Measurements from ENCODE around the gene GTF2F1.
"Not testable (repeated sequence)": the region's sequence is repeated elsewhere in the genome, so short reads cannot be mapped to it uniquely, and the experiment has no call there.

Gene GTF2F1

DNA sequence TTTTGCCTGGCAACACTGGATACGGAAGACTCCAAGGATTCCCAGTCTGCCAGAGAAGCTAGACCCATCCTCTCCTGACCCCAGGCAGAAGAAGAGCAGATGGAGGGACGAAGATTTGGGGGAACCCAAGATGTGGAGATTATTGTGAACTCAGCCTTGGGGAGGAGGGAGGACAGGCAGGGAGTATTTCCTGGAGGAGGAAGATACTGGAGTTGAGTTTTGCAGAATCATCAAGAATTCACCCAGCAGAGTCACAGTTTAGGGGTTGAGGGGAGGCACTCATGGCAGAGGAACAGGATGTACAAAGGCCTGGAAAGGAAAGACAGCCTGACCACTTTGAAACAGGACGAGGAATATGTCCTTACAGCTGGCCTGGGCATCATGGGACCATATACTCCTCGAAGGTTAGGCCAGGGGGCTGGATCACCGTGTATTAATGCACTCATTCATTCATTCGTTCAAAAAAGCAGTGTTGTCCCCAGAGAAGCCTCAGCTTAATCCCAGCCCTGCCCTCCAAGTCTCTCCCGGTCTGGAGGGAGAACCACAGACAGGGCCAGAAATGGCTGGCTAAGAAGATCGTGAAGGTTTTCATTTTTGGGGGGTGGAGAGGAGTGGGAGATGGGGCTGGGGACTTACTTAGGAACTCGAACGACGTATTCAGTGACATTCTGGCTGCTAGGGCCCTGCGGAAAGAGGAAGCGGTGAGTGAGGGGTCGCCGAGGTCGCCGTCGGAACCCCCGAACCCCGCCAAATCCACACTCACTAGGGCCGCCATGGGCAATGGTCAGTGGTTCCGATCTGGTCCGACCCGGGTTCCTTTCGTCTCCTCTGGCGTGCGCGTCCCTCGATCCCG is 517 bp downstream of the GTF2F1 start:
- peak overlapping the region; percentile 94 for H3K4me3 ChIP-seq (ENCODE audit: low read depth, low read length)

DNA sequence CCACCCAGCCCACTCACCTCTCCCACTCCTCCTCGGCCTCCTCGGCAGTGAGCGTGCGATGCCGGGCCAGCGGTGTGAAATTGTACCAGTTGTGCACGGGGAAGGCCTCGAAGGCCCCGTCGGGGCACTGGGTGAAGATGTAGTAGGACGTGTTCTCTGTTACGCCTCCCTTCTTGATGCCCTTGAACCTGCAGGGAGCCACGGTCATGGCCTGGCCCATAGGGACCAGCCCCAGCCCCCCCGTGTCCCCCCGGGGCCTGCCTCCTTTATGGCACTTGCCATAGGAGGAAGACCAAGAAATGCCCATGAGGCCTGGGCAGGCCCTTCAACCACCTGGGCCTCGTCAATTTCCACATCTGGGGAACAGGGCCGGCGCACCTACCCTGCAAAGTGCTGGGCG is 5.6 kb downstream of the GTF2F1 start:
- H3K4me3 ChIP-seq (ENCODE audit: low read depth, low read length) = no peak overlapping the region

DNA sequence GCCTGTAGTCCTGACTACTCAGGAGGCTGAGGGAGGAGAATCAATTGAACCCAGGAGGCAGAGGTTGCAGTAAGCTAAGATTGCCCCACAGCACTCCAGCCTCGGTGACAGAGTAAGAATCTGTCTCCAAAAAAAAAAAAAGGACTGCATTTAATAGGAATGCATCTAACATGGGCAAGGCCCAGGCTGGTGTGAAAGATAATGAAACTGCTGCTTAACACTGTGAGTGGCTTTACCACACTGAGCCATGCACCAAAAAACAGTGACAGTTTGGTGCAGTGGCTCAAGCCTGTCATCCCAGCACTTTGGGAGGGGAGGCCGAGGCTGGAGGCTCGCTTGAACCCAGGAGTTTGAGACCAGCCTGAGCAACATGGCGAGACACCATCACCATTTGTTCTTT is 8.6 kb downstream of the GTF2F1 start:
- H3K4me3 ChIP-seq (ENCODE audit: low read depth, low read length) = no peak overlapping the region

DNA sequence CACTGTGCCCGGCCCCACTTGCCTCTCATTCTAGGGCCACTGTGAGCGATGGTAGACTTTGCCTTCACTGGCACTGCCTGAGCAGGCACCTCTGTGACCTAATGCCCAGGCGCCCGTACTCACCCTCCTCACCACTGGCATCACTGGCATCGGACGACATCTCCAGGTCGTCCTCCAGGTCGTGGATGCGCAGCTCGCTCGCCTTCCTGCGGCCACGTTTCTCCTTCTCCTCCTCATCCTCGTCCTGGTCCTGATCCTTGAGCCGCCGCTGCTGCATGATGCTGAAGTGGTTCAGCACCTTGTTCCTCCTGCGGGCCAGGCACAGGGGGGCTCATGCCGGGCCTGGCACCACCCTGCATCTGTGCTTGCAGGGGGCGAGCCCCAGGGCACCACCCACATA is 9.8 kb downstream of the GTF2F1 start:
- H3K4me3 ChIP-seq (ENCODE audit: low read depth, low read length) = no peak overlapping the region

DNA sequence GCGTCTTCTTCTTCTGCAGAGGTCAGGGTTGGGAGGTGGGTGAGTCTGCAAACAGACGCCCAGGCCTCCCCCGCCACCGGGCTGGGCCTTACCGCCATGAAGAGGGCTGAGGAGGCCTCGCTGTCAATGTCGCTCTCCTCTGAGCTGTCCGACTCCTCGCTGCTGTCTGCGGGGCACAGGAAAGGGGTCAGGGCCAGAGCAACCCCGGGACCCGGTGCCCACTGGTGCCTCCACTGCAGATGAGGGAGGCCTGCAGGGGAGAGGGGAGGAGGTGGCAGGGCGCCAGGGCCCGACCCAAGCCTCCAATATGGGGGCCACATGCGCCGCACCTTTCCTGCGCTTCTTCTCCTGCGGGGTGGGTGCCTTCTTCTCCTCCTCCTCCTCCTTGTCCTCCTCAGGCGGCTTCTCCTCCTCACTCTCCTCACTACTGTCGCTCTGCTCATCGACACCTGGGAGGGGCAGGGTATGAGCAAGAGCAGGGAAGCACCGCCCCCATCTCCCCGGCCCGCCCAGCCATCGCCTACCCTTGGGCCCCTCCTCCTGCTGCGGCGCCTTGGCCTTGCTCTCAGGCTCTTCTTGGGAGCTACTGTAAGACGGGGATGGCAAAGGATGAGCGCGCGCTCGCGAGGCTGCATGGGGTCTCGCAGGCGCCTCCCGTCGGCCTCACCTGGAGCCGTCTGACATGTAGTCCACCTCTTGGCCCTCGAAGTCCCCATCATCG is 11.8 kb downstream of the GTF2F1 start:
- no peak overlapping the region for H3K4me3 ChIP-seq (ENCODE audit: low read depth, low read length)

DNA sequence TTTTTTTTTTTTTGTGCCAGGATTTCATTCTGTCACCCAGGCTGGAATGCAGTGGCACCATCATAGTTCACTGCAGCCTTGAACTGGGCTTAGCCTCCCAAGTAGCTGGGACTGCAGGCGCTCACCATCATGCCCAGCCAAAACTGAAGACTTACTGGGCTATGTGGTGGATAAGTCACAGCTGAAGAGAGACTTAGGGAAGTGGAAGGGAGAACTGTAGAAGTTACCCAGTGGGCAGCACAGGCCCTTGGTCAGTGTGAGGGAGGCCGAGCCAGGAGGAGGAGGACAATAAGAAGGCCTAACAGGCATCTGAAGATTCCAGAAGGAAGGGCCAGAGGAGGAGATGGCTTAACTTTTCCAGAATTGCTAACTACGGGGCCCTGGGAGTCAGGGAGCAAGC is 13.2 kb downstream of the GTF2F1 start:
- H3K4me3 ChIP-seq (ENCODE audit: low read depth, low read length) = no peak overlapping the region

DNA sequence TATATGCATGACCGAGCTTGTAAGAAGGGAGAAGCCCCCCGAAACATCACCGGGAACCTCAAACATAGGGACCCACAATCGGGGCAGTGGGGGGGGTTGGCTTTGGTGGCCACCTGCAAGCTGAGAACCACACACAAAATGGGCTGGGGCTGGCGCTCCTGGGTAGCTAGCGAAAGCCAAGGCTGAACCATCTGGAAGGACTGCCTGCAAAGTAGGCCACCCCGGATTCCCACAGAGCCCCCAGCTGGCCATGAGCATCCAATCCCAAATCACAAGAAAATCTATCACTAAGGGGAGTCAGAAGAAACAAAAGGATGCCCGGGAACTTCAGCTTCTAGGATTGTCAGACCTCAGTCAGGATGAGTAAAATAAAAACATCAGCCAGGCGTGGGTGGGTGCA is 14.5 kb downstream of the GTF2F1 start:
- H3K4me3 ChIP-seq (ENCODE audit: low read depth, low read length) = no peak overlapping the region

DNA sequence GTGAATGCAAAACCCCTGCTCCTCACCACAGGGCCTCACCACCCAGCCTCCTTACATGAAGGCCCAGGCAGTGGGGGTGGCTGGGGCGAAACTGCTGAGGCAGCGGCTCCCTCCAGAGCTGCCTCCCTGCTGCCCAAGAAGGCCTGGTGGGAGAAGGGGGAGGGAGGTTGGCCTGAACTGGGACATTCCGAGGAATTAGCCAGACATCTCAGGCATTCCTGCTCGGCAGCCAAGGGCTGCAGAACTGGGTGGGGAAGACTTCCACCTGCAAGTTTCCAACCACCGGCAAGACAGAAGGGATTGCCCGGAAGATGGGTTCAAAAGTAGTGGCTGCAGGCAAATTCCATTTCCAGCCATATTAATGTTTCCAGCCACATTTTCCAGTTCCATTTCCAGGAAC is 14.9 kb downstream of the GTF2F1 start:
- H3K4me3 ChIP-seq (ENCODE audit: low read depth, low read length) = no peak overlapping the region

DNA sequence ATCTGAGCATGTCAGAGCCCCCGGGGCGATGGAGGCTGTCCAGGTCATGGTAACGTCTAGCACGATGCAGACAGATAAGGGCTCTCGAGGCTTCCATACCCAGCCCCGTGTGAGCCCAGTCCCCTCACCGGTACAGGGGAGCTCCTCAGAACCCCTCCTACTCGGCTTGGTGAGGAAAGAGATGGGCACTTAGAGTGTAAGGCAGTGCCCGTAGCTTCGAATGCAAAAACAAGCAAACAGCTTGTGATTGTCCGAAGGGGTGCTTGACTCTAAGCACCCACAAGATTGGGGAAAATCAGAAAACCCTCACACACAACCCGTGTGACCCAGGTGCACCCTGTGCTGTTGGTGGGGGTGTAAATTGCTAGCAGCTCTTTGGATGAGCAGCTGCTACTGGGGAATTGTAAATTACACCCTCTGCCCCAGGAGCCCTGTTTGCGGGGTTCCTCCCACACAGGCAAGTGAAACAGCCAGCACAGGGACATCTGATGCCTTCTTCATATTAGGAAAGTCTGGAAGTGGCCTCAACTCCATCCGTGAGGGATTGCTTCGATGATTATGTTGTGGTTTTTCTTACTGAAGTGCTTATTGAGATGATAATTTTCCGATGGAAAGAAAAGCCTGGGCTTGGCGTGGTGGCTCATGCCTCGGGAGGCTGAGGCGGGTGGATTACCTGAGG is 16.3 kb downstream of the GTF2F1 start:
- H3K4me3 ChIP-seq (ENCODE audit: low read depth, low read length) = no peak overlapping the region

DNA sequence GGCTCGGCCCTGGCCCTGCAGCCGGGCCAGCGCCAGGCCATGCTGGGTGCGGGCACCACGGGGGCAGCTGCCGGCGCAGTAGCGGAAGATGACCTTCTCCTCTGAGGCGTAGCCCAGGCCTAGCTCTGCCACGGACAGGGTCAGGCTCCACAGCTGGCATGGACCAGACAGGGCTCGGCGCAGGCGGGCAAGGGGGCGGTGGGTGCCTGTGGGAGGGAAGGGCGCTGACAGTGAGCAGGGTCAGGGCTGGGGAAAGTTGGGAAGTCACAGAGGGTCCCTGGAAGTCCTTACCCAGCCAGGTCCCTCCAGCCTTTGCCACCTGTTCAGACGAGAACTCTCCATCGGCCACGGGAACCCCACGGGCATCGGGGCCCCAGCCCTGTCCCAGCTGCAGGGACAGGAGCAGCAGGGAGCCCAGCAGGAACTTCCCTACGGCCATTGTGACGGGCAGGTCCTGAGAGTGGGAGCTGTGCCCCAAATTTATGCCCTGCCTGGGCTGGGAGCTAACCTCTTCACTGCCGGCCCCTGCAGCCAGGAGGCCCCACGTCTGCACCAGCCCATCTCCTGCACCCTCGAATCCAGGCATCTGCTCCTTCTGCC is 17.5 kb downstream of the GTF2F1 start, which contains the start of gene PSPN:
TSS of gene PSPN (minus strand) at position 523 of the 600 bp plus-strand sequence. CDS start at position 439, 84 bp downstream.
- H3K4me3 ChIP-seq (ENCODE audit: low read depth, low read length) = no peak within 1 kb of the TSS

DNA sequence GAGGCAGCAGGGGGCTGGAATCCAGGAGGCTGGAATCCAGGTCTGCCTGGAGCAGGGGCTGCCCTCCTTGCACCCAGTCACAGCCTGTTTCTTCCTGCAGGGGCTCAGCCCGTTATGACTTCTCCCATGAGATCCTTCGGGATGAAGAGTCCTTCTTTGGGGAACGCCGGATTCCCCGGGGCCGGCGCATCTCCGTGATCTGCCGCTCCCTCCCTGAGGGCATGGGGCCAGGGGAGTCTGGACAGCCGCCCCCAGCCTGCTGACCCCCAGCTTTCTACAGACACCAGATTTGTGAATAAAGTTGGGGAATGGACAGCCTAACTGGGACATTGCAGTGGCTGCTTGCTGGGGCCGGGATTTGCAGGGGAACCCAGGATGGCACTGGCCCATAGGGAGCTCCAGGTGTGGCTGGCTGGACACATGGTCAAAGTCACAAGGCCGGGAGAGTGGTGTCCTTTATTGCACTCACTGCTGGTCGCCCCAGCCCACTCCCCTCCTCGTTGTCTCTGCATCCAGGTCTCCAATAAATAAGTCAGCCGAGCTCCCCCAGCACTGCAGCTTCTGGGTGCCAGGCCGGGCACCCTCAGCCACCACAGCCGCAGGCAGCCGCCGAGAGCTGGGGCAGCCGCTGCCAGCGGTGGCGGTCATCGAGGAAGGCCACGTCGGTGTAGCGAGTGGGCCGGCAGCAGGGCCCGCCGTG is 18.1 kb downstream of the GTF2F1 start:
- H3K4me3 ChIP-seq (ENCODE audit: low read depth, low read length) = no peak overlapping the region

DNA sequence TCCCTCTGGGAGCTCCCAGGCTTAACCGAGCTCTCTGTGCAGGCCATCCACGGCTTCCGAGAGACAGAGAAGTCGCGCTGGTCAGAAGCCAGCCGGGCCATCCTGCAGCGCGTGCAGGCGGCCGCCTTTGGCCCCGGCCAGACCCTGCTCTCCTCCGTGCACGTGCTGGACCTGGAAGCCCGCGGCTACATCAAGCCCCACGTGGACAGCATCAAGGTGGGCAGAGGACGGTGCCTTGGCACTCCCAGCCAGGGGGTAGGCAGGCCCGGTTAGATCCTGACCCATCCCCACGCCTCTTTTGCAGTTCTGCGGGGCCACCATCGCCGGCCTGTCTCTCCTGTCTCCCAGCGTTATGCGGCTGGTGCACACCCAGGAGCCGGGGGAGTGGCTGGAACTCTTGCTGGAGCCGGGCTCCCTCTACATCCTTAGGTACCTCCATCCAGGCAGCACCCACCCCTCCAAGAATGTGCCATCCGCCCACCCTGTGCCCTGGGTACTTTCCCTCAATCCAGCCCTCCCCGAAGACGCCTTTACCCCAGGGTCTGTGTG is 18.7 kb downstream of the GTF2F1 start:
- peak overlapping the region; percentile 8 for H3K4me3 ChIP-seq (ENCODE audit: low read depth, low read length)

DNA sequence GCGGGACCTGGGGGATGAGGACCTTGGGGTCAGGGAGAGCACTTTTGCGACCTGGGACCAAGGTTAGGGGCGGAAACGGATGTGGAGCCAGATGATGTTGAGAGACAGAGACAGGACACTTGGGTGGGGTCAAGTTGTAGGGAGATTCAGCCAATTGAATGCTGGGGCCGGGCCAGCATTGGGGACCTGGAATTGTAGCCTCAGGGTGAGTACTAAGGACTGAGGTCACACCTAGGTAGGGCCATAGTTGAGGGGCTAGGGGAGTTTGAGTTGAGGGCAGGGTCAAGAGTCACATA is 19.2 kb downstream of the GTF2F1 start:
- H3K4me3 ChIP-seq (ENCODE audit: low read depth, low read length) = peak overlapping the region; percentile 8

DNA sequence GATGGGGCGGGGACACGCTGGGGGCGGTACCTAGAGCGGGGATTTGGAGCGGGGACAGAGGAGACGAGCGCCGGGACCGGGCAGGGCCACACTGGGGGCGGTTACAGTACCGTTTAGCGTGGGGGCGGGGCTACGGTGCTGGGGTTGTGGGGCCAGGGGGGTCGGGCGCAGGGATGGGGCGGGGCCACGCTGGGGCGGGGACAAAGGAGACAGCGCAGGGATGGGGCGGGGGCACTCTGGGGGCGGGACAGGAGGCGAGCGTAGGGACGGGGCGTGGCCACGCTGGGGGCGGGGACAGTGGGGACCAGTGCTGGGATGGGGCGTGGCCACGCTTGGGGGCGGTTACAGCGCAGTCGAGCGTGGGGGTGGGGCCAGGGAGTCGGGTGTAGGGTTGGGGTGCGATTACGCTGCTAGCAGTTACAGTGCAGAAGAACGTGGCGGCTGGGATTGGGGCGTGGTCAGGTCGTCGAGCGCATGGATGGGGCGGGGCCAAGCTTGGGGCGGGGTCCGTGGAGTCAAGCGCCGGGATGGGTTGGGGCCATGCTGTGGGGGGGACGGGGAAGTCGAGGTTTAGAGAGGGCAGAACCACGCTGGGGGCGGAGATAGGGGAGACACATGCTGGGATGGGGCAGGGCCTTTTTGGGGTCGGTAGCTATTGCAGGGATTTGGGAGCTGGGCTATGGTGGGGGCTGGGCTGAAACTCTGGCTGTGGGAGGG is 19.7 kb downstream of the GTF2F1 start:
- H3K4me3 ChIP-seq (ENCODE audit: low read depth, low read length) = peak overlapping the region; percentile 85

DNA sequence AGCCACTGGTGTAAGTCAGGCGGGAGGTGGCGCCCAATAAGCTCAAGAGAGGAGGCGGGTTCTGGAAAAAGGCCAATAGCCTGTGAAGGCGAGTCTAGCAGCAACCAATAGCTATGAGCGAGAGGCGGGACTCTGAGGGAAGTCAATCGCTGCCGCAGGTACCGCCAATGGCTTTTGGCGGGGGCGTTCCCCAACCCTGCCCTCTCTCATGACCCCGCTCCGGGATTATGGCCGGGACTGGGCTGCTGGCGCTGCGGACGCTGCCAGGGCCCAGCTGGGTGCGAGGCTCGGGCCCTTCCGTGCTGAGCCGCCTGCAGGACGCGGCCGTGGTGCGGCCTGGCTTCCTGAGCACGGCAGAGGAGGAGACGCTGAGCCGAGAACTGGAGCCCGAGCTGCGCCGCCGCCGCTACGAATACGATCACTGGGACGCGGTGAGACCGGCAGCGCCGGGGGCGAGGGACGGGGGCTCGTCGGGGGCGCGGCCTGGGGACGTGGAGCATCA is 20.3 kb downstream of the GTF2F1 start, which contains the start of gene ALKBH7:
TSS of gene ALKBH7 (plus strand) at position 201 of the 502 bp plus-strand sequence. CDS start at position 228, 27 bp downstream.
- peak within 1 kb of the TSS; percentile 85 for H3K4me3 ChIP-seq (ENCODE audit: low read depth, low read length)

DNA sequence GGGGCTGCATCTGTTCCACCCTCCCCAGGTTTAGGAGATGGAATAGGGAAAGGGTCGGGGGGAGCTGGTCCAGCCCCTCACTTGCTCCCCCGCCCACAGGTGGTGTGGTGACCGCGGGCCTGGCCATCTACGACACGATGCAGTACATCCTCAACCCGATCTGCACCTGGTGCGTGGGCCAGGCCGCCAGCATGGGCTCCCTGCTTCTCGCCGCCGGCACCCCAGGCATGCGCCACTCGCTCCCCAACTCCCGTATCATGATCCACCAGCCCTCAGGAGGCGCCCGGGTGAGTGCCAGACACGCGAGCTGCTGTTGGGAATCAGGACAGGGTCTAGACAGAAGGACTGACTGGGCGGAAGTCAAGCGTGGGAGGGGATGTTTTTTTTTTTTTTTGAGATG is 28.6 kb downstream of the GTF2F1 start:
- no peak overlapping the region for H3K4me3 ChIP-seq (ENCODE audit: low read depth, low read length)

DNA sequence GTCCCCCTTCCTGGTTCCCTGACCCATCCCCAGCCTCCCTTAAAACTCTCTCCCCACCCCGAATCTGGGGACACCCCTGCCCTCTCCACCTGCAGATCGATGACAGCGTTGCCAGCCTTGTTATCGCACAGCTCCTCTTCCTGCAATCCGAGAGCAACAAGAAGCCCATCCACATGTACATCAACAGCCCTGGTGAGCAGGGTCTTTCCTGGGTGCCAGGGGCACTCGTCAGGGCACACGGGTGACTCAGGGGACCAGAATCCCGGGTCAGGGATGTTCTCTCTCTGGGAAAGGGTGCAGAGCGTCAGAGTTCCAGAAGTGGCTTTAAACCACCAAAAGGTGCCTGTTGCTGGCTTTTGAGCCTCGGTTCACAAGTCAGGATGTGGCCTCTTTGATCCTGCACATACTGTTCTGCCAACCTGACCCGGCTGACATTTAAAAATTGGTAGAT is 30.6 kb downstream of the GTF2F1 start:
- peak overlapping the region; percentile 62 for H3K4me3 ChIP-seq (ENCODE audit: low read depth, low read length)

DNA sequence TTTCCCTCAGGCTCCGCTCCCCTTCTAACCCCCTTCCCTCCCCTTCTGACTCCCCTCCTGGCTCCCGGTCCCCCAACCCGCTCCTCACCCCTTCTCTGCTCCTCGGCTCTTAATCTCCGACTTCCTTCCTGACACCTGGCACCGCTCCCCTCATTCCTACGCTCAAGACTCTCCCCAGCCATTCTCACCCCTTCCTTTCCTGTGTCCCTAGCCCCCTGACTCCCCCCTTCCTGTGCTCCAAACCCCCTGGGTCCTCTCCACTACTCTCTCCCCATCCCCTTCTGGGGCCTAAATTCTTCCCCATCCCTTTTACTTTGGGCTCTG is 31.0 kb downstream of the GTF2F1 start:
- peak overlapping the region; percentile 62 for H3K4me3 ChIP-seq (ENCODE audit: low read depth, low read length)

DNA sequence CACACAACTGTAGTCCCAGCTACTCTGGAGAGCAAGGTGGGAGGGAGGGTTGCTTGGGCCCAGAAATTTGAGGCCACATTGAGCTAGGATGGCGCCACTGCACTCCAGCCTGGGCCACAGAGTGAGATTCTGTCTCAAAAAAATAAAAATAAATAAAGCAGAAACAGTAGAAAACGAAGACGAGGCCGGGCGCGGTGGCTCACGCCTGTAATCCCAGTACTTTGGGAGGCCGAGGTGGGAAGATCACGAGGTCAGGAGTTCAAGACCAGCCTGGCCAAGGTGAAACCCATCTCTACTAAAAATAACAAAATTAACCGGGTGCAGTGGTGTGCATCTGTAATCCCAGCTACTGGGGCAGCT is 32.1 kb downstream of the GTF2F1 start:
- H3K4me3 ChIP-seq (ENCODE audit: low read depth, low read length) = peak overlapping the region; percentile 62

DNA sequence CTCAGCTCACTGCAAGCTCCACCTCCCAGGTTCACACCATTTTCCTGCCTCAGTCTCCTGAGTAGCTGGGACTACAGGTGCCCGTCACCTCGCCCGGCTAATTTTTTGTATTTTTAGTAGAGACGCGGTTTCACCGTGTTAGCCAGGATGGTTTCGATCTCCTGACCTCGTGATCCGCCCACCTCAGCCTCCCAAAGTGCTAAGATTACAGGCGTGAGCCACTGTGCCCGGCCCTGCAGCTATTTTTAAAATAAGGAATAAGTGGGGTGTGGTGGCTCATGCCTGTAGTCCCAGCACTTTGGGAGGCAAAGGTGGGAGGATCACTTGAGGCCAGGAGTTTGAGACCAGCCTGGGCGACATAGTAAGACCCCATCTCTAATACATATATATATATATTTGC is 32.5 kb downstream of the GTF2F1 start:
- H3K4me3 ChIP-seq (ENCODE audit: low read depth, low read length) = not testable (repeated sequence)

All from iPS-11a (cell line).